GM18861 (cell line): Measurements from ENCODE around the gene NBEA.
"Not testable (repeated sequence)": the region's sequence is repeated elsewhere in the genome, so short reads cannot be mapped to it uniquely, and the experiment has no call there.

ENCODE experiments used
- ATAC-seq: cut with Tn5 transposase; IDR thresholded peaks from one replicate; pipeline ENCODE4 v1.9.1; 2021; ENCODE audit not compliant: unreplicated experiment

NBEA gene

GRCh38 chr13:34941835-34942731 lies at the start of gene NBEA:
NBEA (plus strand) TSS chr13:34942270; CDS start chr13:34942821, 551 bp downstream.
- ATAC-seq, result peak; percentile 50

- no peak for ATAC-seq
These were observed 47.3 kb upstream of the NBEA start for GRCh38 chr13:34894756-34895155.

GRCh38 chr13:34897220-34897619 lies 44.9 kb upstream of the NBEA start:
- ATAC-seq, result no peak

- no peak for ATAC-seq
These were observed 42.2 kb upstream of the NBEA start for GRCh38 chr13:34899888-34900287.

GRCh38 chr13:34900288-34900739 lies 41.8 kb upstream of the NBEA start:
- ATAC-seq, result no peak

GRCh38 chr13:34901572-34901971 lies 40.5 kb upstream of the NBEA start:
- no peak for ATAC-seq

- no peak for ATAC-seq
These were observed 30.9 kb upstream of the NBEA start for GRCh38 chr13:34911159-34911558.

GRCh38 chr13:34913040-34913439 lies 29.0 kb upstream of the NBEA start:
- no peak for ATAC-seq

GRCh38 chr13:34914416-34914815 lies 27.7 kb upstream of the NBEA start:
- ATAC-seq, result no peak

GRCh38 chr13:34926508-34926907 lies 15.6 kb upstream of the NBEA start:
- no peak for ATAC-seq

- not testable (repeated sequence) for ATAC-seq
These were observed 13.4 kb upstream of the NBEA start for GRCh38 chr13:34928676-34929075.

- ATAC-seq, result no peak
These were observed 10.5 kb upstream of the NBEA start for GRCh38 chr13:34931572-34931971.

GRCh38 chr13:34933349-34933748 lies 8.7 kb upstream of the NBEA start:
- no peak for ATAC-seq

- ATAC-seq, result no peak
These were observed 8.3 kb upstream of the NBEA start for GRCh38 chr13:34933786-34934185.

GRCh38 chr13:34935841-34936240 lies 6.2 kb upstream of the NBEA start:
- no peak for ATAC-seq

- ATAC-seq, result no peak
These were observed 2.3 kb upstream of the NBEA start for GRCh38 chr13:34939771-34940170.

- ATAC-seq, result no peak
These were observed 635 bp upstream of the NBEA start for GRCh38 chr13:34941436-34941834.

GRCh38 chr13:34942732-34943435 lies 814 bp downstream of the NBEA start:
- ATAC-seq, result no peak

GRCh38 chr13:34943436-34944273 lies 1.6 kb downstream of the NBEA start:
- ATAC-seq, result no peak

GRCh38 chr13:34944274-34944634 lies 2.2 kb downstream of the NBEA start:
- ATAC-seq, result no peak

GRCh38 chr13:34944751-34945150 lies 2.7 kb downstream of the NBEA start:
- ATAC-seq, result peak; percentile 36
